Activated naive CD8-positive, alpha-beta T cell treated with anti-CD3 and anti-CD28 coated beads, Interleukin-2, amount 10 ng/mL, durations not matched to agents 7 days and 5 days (primary cell): ENCODE measurements around the gene ARRB2. TPM values are rescaled to one million over a fixed set of nuclear protein-coding genes. Genes with fewer than 3 reads are reported as not detected.
A peak's percentile ranks its signal among the peaks of the same experiment; 100 is the strongest.
"Not testable (repeated sequence)": the region's sequence is repeated elsewhere in the genome, so short reads cannot be mapped to it uniquely, and the experiment has no call there.

ENCODE experiments used
- ATAC-seq: fragments of 150-1000 bp; cut with Tn5 transposase; one replicate; pipeline ENCODE4 v1.10.0; 2021; ENCODE audit warnings: low read depth, moderate library complexity
- POLR2A ChIA-PET: fragments of 350-600 bp; sonication (Branson Sonifier 250); formaldehyde crosslinking; loops from one replicate; lab custom pipeline; 2021; ENCODE audit warnings: antibody characterized with exemption; lab: Charles Lee
- DNase-seq: peaks from one replicate; pipeline ENCODE4 v3.0.0; 2021
- H3K27ac Mint-ChIP-seq: one replicate; pipeline ENCODE4 v1.8.0; 2022; ENCODE audit warnings: mild to moderate bottlenecking, mixed read lengths
- H3K27me3 Mint-ChIP-seq: one replicate; pipeline ENCODE4 v1.8.0; 2022; ENCODE audit warnings: mild to moderate bottlenecking, moderate library complexity, mixed read lengths
- H3K36me3 Mint-ChIP-seq: one replicate; pipeline ENCODE4 v1.8.0; 2021; ENCODE audit warnings: mild to moderate bottlenecking, mixed read lengths
- H3K4me1 Mint-ChIP-seq: one replicate; pipeline ENCODE4 v1.8.0; 2021; ENCODE audit warnings: mixed read lengths
- H3K4me3 Mint-ChIP-seq: one replicate; pipeline ENCODE4 v1.8.0; 2022; ENCODE audit warnings: mild to moderate bottlenecking, moderate library complexity, mixed read lengths
- H3K9me3 Mint-ChIP-seq: one replicate; pipeline ENCODE4 v1.8.0; 2021; ENCODE audit warnings: mixed read lengths
- total RNA-seq, 2 experiments: library from RNA; stranded (reverse); gene quantifications; one replicate each; pipeline ENCODE4 v1.2.3, GENCODE V29; 2021

ARRB2 gene
- total RNA-seq, 2 experiments from 2014 or later: 325 to 330 TPM

DNA sequence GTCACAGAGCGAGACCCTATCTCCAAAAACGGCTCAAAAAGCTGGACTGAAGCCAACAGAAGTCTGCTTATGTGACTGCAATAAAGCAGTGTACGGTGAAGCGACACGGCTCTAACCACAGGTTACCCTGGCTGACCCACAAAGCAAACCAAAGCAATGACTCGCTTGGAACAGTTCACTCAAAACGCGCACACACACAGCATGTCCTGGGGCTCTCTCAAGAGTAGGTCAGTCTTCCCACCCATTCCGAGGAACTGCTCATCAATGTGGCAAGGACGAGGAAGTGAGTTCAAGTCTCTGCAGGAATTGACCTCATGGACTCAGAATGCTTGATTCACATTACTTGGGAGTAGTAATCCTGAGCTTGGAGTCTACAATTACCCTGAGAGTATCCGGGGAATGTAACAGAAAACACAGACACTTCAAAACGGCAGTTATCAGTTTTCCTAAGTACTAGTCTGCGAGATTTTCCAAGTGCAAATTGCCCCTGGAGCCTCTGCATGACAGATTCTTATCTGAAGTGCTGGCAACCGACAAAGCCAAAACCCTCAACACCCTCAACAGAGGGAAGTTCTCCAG is 31.9 kb upstream of the ARRB2 start:
- POLR2A ChIA-PET: no interaction called here
- Mint-ChIP-seq H3K4me3 (no peak overlapping the region), H3K36me3 (peaks cover 15% of the 10 kb centered on the region), H3K27ac (no peak overlapping the region), H3K4me1 (peaks cover 7% of the 10 kb centered on the region), H3K9me3 (no peaks in the 10 kb centered on the region), H3K27me3 (no peaks in the 10 kb centered on the region)
- DNase-seq: no peak
- ATAC-seq: no peak

DNA sequence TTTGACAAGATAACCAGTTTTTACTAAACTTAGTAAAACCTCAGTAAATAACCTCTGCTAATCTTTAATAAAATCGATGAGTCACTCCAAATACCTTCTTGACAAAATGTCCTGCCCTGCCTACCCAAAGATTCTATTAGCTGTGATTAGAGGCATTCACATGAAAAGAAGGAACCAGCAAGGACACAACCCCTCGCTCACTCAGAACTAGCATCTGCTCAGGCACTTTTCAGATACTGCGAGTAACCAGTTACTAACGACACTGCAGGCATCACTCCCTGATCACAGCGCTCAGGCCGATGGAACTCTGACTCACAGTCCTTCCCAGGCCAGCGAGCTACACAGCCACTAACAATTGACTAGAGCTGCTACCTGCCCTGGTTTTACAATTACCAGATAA is 30.8 kb upstream of the ARRB2 start:
- H3K36me3 Mint-ChIP-seq: peaks cover 21% of the 10 kb centered on the region
- peaks cover 7% of the 10 kb centered on the region for H3K4me1 Mint-ChIP-seq
- H3K9me3 Mint-ChIP-seq: no peaks in the 10 kb centered on the region
- no peak overlapping the region for H3K4me3 Mint-ChIP-seq
- no peaks in the 10 kb centered on the region for H3K27me3 Mint-ChIP-seq
- ATAC-seq (no peak), DNase-seq (no peak)
- POLR2A ChIA-PET: no interaction called here
- no peak overlapping the region for H3K27ac Mint-ChIP-seq

DNA sequence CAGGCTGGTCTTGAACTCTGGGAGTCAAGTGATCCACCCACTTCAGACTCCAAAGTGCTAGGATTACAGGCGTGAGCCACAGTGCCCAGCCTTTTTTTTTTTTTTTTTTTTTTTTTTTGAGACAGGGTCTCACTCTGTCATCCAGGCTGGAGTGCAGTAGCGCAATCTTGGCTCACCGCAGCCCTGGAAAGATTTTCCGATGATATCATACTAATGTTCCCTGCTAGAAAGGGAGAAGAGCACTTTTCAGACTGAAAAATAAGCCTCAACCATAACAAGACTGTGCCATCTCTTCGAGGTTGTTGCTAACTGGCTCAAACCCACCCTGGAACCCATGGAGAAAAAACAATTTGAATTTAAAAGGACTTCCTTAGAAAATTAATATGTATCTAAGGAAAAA is 26.7 kb upstream of the ARRB2 start:
- H3K4me1 Mint-ChIP-seq, H3K4me3 Mint-ChIP-seq, H3K9me3 Mint-ChIP-seq, H3K27ac Mint-ChIP-seq, H3K27me3 Mint-ChIP-seq, DNase-seq, ATAC-seq: not testable (repeated sequence)
- peaks cover 37% of the 10 kb centered on the region for H3K36me3 Mint-ChIP-seq
- POLR2A ChIA-PET: interaction anchor here (0.5 kb wide), 1 partner anchor 17 kb away, joined by 8 read pairs; no protein-coding TSS in a partner anchor

DNA sequence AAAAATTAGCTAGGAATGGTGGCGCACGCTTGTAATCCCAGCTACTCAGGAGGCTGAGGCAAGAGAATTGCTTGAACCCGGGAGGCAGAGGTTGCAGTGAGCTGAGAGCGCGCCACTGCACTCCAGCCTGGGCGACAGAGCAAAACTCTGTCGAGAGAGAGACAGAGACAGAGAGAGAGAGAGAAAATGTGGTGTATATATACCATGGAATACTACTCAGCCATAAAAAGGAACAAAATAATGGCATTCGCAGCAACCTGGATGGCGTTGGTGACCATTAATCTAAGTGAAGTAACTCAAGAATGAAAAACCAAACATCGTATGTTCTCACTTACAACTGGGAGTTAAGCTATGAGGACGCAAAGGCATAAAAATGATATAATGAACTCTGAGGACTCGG is 20.6 kb upstream of the ARRB2 start:
- POLR2A ChIA-PET, H3K27ac Mint-ChIP-seq, ATAC-seq, H3K9me3 Mint-ChIP-seq, H3K27me3 Mint-ChIP-seq, H3K4me3 Mint-ChIP-seq, DNase-seq: not testable (repeated sequence)
- peaks cover 44% of the 10 kb centered on the region for H3K36me3 Mint-ChIP-seq
- peaks cover 17% of the 10 kb centered on the region for H3K4me1 Mint-ChIP-seq

DNA sequence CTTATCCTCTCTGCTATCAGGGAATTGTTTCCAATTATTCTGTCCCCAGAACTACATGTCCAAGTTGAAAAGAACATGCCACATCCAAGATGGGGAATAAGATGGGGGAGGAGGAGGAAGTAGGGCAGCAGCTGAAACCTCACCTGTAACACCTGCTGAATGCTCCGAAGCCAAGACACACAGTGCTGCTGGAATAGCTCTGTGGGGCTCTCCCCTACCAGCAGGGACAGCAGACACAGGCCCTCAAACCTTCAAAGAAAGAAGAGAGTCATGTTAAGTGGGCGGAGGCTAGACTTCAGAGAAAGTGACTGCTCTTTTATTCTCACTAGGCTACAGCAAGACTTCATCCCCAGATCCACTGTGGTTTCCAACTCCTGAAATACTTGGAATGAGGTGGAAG is 19.7 kb upstream of the ARRB2 start:
- POLR2A ChIA-PET: no interaction called here
- ATAC-seq: no peak
- DNase-seq: no peak
- Mint-ChIP-seq H3K4me3 (no peak overlapping the region), H3K27ac (no peak overlapping the region), H3K9me3 (no peaks in the 10 kb centered on the region), H3K4me1 (peaks cover 15% of the 10 kb centered on the region), H3K36me3 (peaks cover 42% of the 10 kb centered on the region), H3K27me3 (no peaks in the 10 kb centered on the region)

DNA sequence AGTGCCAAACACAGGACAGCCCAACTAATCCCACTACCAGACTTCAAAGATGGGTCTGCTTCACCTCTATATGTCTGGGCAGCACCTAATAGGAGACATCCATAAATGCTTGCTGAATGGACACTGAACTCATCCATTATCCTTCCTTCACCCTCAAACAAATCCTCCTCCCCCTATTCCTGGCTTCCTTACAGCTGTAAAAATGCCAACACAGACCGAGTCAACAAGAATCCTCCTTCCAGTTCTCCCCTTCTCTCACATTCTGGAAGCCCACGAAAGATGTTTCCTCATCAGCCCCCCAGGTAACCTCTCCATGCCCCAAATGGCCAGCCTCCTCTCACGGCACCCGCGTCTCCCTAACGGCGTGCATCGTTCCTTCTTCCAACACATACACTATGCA is 18.7 kb upstream of the ARRB2 start:
- POLR2A ChIA-PET: no interaction called here
- Mint-ChIP-seq H3K4me3 (no peak overlapping the region), H3K4me1 (peaks cover 22% of the 10 kb centered on the region), H3K36me3 (peaks cover 45% of the 10 kb centered on the region), H3K9me3 (no peaks in the 10 kb centered on the region), H3K27me3 (no peaks in the 10 kb centered on the region), H3K27ac (no peak overlapping the region)
- no peak for DNase-seq
- no peak for ATAC-seq

DNA sequence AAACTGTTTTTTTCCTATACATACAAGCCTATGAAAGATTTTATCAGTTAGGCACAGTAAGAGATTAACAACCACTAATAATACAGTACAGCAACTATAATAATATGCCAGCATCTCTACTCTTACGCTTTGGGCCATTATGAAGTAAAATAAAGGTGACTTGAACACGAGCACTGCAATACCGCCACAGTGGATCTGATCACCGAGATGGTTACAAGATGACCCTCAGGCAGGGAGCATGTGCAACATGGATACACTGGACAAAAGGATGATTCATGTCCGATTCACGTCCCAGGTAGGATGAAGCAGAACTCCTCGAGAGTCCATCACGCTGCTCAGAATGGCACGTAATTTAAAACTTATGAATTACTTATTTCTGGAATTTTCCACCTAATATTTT is 17.0 kb upstream of the ARRB2 start:
- no peak overlapping the region for H3K27ac Mint-ChIP-seq
- H3K4me3 Mint-ChIP-seq: no peak overlapping the region
- DNase-seq (no peak), ATAC-seq (no peak)
- no peaks in the 10 kb centered on the region for H3K9me3 Mint-ChIP-seq
- H3K27me3 Mint-ChIP-seq: no peaks in the 10 kb centered on the region
- peaks cover 36% of the 10 kb centered on the region for H3K36me3 Mint-ChIP-seq
- POLR2A ChIA-PET: no interaction called here
- H3K4me1 Mint-ChIP-seq: peaks cover 25% of the 10 kb centered on the region

DNA sequence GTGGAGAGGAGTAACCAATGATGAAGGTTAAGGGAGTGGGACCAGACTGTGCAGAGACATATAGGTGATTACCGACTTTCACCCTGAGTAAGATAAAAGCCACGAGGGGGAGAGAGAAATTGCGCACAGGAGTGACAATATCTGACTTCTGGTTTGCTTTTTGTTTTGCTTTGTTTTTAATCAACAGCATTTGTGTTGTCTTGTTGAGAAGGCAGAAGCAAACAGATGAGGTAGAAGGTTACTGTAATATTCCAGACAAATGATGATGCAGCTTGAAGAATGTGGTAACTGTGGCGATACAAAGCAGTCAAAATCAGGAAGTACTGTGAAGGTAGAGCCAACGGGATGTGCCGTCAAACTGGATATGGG is 14.0 kb upstream of the ARRB2 start:
- H3K4me1 Mint-ChIP-seq: peaks cover 19% of the 10 kb centered on the region
- no peak for DNase-seq
- no peaks in the 10 kb centered on the region for H3K9me3 Mint-ChIP-seq
- H3K36me3 Mint-ChIP-seq: peaks cover 15% of the 10 kb centered on the region
- POLR2A ChIA-PET: no interaction called here
- peak overlapping the region; percentile 15 for H3K4me3 Mint-ChIP-seq
- H3K27ac Mint-ChIP-seq: peak overlapping the region; percentile 73
- ATAC-seq: peak; percentile 42
- no peaks in the 10 kb centered on the region for H3K27me3 Mint-ChIP-seq

DNA sequence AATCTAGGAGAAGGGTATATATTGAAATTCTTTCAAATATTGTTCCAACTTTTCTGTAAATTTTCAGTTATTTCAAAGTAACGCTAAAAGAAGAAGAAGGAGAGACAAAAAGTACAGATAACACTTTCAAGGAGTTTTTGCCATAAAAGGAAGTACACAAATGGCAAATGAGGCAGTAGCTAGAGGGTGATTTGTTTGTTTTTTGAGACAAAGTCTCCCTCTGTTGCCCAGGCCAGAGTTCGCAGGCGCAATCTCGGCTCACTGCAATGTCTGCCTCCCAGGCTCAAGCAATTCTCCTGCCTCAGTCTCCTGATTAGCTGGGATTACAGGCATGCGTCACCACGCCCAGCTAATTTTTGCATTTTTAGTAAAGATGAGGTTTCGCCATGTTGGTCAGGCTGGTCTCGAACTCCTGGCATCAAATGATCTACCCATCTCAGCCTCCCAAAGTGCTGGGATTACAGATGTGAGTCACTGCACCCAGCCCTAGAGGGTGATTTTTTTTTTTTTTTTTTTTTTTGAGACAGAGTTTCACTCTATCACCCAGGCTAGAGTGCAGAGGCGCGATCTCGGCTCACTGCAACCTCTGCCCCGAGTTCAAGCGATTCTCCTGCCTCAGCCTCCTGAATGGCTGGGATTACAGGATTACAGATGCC is 10.9 kb upstream of the ARRB2 start:
- H3K36me3 Mint-ChIP-seq, POLR2A ChIA-PET, H3K9me3 Mint-ChIP-seq, H3K27me3 Mint-ChIP-seq, ATAC-seq, H3K27ac Mint-ChIP-seq, DNase-seq, H3K4me3 Mint-ChIP-seq: not testable (repeated sequence)
- peaks cover 33% of the 10 kb centered on the region for H3K4me1 Mint-ChIP-seq

DNA sequence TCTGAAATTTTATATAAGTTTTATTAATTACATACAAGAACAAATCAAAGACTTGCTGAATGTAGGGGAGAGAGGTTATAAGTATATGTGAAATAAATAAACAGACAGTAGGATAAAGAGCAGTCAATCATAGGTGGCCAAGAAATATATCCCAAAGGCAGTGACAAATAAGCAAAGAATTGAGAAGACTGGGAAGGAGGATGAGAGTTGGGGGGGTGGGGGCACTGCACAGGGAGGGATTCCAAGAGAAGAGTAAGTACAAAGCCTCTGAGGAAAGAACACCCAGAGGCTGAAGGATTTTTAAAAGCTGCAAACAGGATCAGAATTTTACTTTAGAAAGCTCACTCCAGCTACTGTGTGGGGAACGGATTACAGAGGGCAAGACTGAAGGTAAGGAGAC is 9.3 kb upstream of the ARRB2 start:
- DNase-seq: no peak
- Mint-ChIP-seq H3K9me3 (no peaks in the 10 kb centered on the region), H3K36me3 (peaks cover 11% of the 10 kb centered on the region), H3K4me3 (no peak overlapping the region), H3K4me1 (peaks cover 45% of the 10 kb centered on the region), H3K27me3 (no peaks in the 10 kb centered on the region), H3K27ac (no peak overlapping the region)
- ATAC-seq: no peak
- POLR2A ChIA-PET: interaction anchor here (0.6 to 1.1 kb wide), 3 partner anchors 13 to 1940 kb away, joined by 3 read pairs; no protein-coding TSS in a partner anchor

DNA sequence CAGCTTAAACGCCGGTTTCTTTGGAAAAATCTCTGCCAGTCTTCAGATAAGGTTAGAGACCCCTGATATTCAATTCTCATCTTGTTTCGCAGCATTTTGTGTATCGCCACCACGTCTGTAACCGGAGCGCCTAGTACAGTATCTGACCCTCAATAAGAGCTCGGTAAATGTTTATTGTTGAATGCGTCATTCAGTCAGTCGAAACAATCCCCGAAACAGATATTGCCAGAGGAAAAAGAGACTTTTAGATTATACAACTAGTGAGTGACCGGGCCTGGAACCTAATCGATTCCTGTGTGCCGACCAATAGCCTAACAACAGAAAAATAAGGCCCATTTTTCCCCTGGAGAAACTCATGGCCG is 7.1 kb upstream of the ARRB2 start:
- no peak for ATAC-seq
- no peaks in the 10 kb centered on the region for H3K27me3 Mint-ChIP-seq
- peaks cover 8% of the 10 kb centered on the region for H3K36me3 Mint-ChIP-seq
- H3K4me3 Mint-ChIP-seq: peak overlapping the region; percentile 84
- H3K27ac Mint-ChIP-seq: peak overlapping the region; percentile 93
- peaks cover 44% of the 10 kb centered on the region for H3K4me1 Mint-ChIP-seq
- no peak for DNase-seq
- H3K9me3 Mint-ChIP-seq: no peaks in the 10 kb centered on the region
- POLR2A ChIA-PET: interaction anchor here (0.9 to 1.2 kb wide), 5 partner anchors 8 to 246 kb away, joined by 3 to 6 read pairs (median 4); partner anchors contain the start of genes PFN1, PLD2 and PSMB6

DNA sequence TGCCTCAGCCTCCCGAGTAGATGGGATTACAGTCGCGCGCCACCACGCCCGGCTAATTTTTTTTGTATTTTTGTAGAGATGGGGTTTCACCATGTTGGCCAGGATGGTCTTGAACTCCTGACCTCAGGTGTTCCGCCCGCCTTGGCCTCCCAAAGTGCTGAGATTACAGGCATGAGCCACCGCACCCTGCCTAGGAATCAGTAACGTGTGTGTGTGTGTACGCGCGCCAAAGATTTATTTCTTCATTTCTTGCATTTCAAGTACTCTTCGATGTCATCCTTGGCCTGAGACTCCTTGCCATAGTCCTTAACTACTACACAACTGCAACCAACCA is 5.9 kb upstream of the ARRB2 start:
- peak overlapping the region; percentile 93 for H3K27ac Mint-ChIP-seq
- DNase-seq, H3K9me3 Mint-ChIP-seq, POLR2A ChIA-PET, H3K36me3 Mint-ChIP-seq, H3K27me3 Mint-ChIP-seq, ATAC-seq: not testable (repeated sequence)
- H3K4me1 Mint-ChIP-seq: peaks cover 48% of the 10 kb centered on the region
- peak overlapping the region; percentile 84 for H3K4me3 Mint-ChIP-seq

DNA sequence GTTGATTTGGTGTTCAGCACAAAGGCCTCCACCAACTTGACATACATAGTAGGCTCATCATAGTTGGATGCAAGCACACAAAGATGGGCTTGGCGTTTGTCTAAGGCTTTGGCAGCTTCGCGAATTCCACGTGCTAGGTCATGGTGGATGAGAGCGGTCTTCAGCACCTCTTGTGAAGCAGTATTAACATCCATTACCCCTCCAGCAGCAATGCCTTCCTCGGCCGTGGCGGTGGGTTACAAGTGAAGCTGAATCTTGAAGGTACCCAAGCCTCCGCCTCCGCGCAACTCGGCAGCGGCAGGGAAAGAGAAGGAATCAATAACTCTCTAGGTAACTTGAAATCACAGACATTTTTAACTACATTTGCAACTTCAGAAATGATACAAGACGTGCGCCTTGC is 5.4 kb upstream of the ARRB2 start:
- no peak for DNase-seq
- H3K27ac Mint-ChIP-seq: peak overlapping the region; percentile 93
- ATAC-seq: no peak
- peaks cover 52% of the 10 kb centered on the region for H3K4me1 Mint-ChIP-seq
- no peaks in the 10 kb centered on the region for H3K27me3 Mint-ChIP-seq
- H3K9me3 Mint-ChIP-seq: no peaks in the 10 kb centered on the region
- peaks cover 8% of the 10 kb centered on the region for H3K36me3 Mint-ChIP-seq
- POLR2A ChIA-PET: no interaction called here
- H3K4me3 Mint-ChIP-seq: peak overlapping the region; percentile 84

DNA sequence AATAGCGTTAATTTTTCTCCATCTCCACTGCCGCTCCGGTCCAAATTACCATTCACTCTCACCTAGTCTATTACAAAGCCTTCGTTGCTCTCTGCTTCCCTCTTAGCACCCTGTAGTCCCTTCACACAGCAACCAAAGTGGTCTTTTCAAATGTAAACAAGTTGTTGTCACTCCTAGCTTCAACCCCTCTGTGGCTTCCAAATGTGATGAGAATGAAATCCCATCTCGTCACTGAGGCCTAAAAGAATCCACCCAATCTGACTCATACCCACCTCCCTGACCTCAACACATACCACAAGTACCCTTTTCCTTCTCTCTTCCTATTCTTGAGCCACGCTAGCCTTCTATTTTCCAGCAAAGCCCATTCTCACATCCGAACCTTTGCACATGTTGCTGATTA is 4.3 kb upstream of the ARRB2 start:
- peak overlapping the region; percentile 55 for H3K27ac Mint-ChIP-seq
- peak overlapping the region; percentile 15 for H3K4me3 Mint-ChIP-seq
- H3K4me1 Mint-ChIP-seq: peaks cover 50% of the 10 kb centered on the region
- H3K27me3 Mint-ChIP-seq: no peaks in the 10 kb centered on the region
- ATAC-seq: no peak
- no peak for DNase-seq
- POLR2A ChIA-PET: no interaction called here
- peaks cover 9% of the 10 kb centered on the region for H3K36me3 Mint-ChIP-seq
- H3K9me3 Mint-ChIP-seq: no peaks in the 10 kb centered on the region
